Chondrocyte (in vitro differentiated cells): ENCODE data around the gene CHST11. TPM values are rescaled to one million over a fixed set of nuclear protein-coding genes. Genes with fewer than 3 reads are reported as not detected.
"Not testable (repeated sequence)": the region's sequence is repeated elsewhere in the genome, so short reads cannot be mapped to it uniquely, and the experiment has no call there.

ENCODE experiments used
- DNase-seq: peaks from one replicate; pipeline ENCODE4 v3.0.0; 2021; ENCODE audit warnings: mixed read lengths, low spot score
- H3K27ac Mint-ChIP-seq: one replicate; pipeline ENCODE4 v1.8.0; 2021; ENCODE audit warnings: mild to moderate bottlenecking, moderate library complexity, mixed read lengths; ENCODE audit not compliant: unreplicated experiment
- H3K27me3 Mint-ChIP-seq: 2 replicates; pipeline ENCODE4 v1.8.0; 2021; ENCODE audit warnings: low read depth, mixed read lengths
- H3K36me3 Mint-ChIP-seq: 2 replicates; pipeline ENCODE4 v1.8.0; 2021; ENCODE audit warnings: low read depth, mixed read lengths
- H3K4me1 Mint-ChIP-seq: 2 replicates; pipeline ENCODE4 v1.8.0; 2021; ENCODE audit warnings: low read depth, mild to moderate bottlenecking, mixed read lengths
- H3K4me3 Mint-ChIP-seq: one replicate; pipeline ENCODE4 v1.8.0; 2021; ENCODE audit warnings: mild to moderate bottlenecking, moderate library complexity, mixed read lengths; ENCODE audit not compliant: unreplicated experiment
- H3K9me3 Mint-ChIP-seq: 2 replicates; pipeline ENCODE4 v1.8.0; 2021; ENCODE audit warnings: low read depth, mixed read lengths
- CTCF ChIP-seq: fragments of 200-600 bp; sonication (generic); IDR thresholded peaks from 2 replicates; pipeline ENCODE4 v1.5.0; 2021; ENCODE audit warnings: antibody characterized with exemption, mild to moderate bottlenecking, moderate library complexity
- microRNA-seq: library from miRNA; unstranded; fragments of <30 nt; microRNA quantifications from one replicate; pipeline ENCODE4 v1.2.0, GENCODE V29; 2020; ENCODE audit warnings: borderline number of aligned reads
- total RNA-seq: library from RNA; stranded (reverse); gene quantifications from 3 replicates; pipeline ENCODE4 v1.2.1, GENCODE V29; 2021

CHST11 gene
- total RNA-seq, 1 donor from 2014 or later: 6.2 TPM

DNA sequence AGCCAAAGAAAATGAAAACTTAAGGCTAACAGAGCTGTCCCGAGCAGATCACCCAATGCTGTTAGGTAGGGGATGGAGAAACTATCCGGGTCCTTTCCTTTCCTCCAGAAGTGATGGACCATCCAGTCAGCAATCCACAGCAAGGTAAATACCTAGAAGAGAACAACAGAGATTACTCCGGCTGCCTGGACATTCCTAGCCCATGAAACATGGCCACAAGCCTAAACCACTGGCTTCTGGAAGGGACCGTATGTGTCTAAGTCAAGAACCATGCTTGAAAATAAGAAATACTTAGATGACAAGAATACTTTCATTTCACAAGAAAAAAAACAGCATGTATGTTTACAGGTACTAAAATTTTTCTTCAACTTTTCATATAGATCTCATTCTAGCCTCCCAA, 348.4 kb downstream of the CHST11 start:
- peaks cover 2% of the 10 kb centered on the region for H3K36me3 Mint-ChIP-seq
- no peak for TF ChIP-seq CTCF
- H3K27me3 Mint-ChIP-seq: no peaks in the 10 kb centered on the region
- no peak overlapping the region for H3K27ac Mint-ChIP-seq
- no peak for DNase-seq
- no peaks in the 10 kb centered on the region for H3K9me3 Mint-ChIP-seq
- H3K4me3 Mint-ChIP-seq: no peak overlapping the region
- no peaks in the 10 kb centered on the region for H3K4me1 Mint-ChIP-seq

DNA sequence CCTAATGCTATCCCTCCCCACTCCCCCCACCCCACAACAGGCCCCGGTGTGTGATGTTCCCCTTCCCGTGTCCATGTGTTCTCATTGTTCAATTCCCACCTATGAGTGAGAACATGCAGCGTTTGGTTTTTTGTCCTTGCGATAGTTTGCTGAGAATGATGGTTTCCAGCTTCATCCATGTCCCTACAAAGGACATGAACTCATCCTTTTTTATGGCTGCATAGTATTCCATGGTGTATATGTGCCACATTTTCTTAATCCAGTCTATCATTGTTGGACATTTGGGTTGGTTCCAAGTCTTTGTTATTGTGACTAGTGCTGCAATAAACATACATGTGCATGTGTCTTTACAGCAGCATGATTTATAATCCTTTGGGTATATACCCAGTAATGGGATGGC, 349.4 kb downstream of the CHST11 start:
- not testable (repeated sequence) for H3K9me3 Mint-ChIP-seq, H3K4me1 Mint-ChIP-seq, H3K27me3 Mint-ChIP-seq, H3K27ac Mint-ChIP-seq, H3K4me3 Mint-ChIP-seq, DNase-seq, H3K36me3 Mint-ChIP-seq

DNA sequence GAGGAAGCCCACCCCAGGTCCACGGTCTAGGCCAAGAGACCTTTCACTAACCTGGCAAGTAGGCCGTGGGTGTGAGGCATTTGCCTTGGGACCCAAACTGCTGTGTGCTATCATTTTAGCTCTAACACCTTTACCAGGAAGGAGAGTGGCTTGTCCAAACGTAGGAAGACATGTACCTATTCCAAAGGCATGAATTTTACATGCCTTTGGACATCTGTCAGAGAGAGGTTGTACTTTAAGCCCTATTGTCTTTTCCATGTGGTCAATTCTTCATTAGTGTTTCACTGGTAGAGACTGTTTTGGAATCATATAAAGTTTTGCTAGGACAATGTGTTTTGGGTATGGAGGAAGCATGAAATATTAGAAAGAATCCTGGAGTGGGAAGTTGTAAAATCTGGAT, 352.5 kb downstream of the CHST11 start:
- no peak for DNase-seq
- Mint-ChIP-seq H3K27me3 (no peaks in the 10 kb centered on the region), H3K4me1 (no peaks in the 10 kb centered on the region)

DNA sequence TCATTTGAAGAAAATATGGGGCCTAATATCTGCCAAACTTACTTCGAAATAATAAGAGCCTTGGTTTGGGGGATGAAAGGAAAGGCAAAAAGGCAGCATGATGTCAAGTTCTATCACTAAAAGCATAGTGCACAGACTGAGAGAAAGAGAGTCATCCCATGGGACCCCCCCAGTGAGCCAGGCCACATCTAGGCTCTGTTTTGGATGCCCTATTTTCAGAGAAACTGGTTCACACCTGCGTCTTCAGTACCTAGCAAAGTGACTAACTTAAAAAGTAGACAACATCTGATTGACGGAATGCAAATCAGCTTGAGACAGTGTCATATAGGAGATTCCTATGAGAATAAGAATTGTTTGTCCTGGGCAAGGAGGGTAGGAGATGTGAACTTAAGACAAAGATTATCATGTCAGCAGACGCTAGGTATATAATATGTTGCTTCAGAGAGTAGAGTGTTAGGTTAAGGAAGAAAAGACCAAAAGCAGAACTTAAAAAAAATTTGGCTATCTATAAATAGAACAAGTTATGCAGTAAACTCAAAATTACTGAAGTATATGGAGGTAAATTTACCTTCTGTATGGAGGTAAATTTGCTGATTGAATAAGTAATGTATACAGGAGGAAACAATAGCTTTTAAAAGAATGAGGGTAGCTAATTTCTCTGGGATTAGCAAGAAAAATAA, 353.1 kb downstream of the CHST11 start:
- DNase-seq: no peak
- no peaks in the 10 kb centered on the region for H3K27me3 Mint-ChIP-seq
- no peak overlapping the region for H3K27ac Mint-ChIP-seq
- H3K9me3 Mint-ChIP-seq: no peaks in the 10 kb centered on the region
- H3K4me3 Mint-ChIP-seq: no peak overlapping the region
- no peaks in the 10 kb centered on the region for H3K36me3 Mint-ChIP-seq
- H3K4me1 Mint-ChIP-seq: no peaks in the 10 kb centered on the region
- TF ChIP-seq CTCF: no peak

More for the DNA sequence above, 352.5 kb downstream of the CHST11 start:
- Mint-ChIP-seq H3K27ac (no peak overlapping the region), H3K36me3 (peaks cover under 1% of the 10 kb centered on the region), H3K4me3 (no peak overlapping the region), H3K9me3 (no peaks in the 10 kb centered on the region)
- TF ChIP-seq CTCF: no peak

Small RNA genes lying within 50 kb of the gene (microRNA-seq; reads per million reads assigned to microRNA genes)
- gene MIR3922: 2.2 reads per million

Other genes with a start within 250 kb of the CHST11 start
- gene TXNRD1, start 241.2 kb upstream of the CHST11 start, total RNA-seq: 82.7 to 104 TPM (median 94.5 TPM) in 3 replicates
- 1.3 to 1.8 TPM (median 1.5 TPM) in 3 replicates for gene EID3, start 153.2 kb upstream of the CHST11 start, total RNA-seq